A549 (cell line): ENCODE data around the gene LGR5. TPM values are rescaled to one million over a fixed set of nuclear protein-coding genes. Genes with fewer than 3 reads are reported as not detected.

Experiments
- ATAC-seq, 2 experiments: fragments of 200-7000 bp in 1 of 2; fragments of >200 bp in 1 of 2; cut with Nextera tagmentation in 1 of 2; cut with Tn5 transposase in 1 of 2; 3 replicates each; pipeline versions ENCODE4 v1.8.0 to v1.9.1; 2018 to 2020; ENCODE audit warnings: mild to moderate bottlenecking in 1 of 2, moderate library complexity in 1 of 2
- CTCF ChIA-PET: fragments of 300-600 bp; sonication (Branson Sonifier 250); formaldehyde crosslinking; extraction: SDS; loops from one replicate; lab custom pipeline; 2021; ENCODE audit warnings: antibody characterized with exemption, inconsistent platforms; lab: Yijun Ruan, JAX
- POLR2A ChIA-PET: fragments of 350-600 bp; formaldehyde crosslinking; extraction: SDS; loops from one replicate; lab custom pipeline; 2021; ENCODE audit warnings: antibody characterized with exemption, inconsistent platforms; lab: Yijun Ruan, JAX
- DNase-seq, 2 experiments: peaks; one replicate each; pipeline versions ENCODE4 v3.0.0 to v3.0.0-alpha.2; 2011 to 2016; ENCODE audit warnings: low read depth in 1 of 2, low spot score in 1 of 2
- FAIRE-seq: peaks from 2 replicates; lab custom pipeline; 2011; peaks lifted over from hg19 to GRCh38; lab: Jason Lieb, UNC
- H3K27ac ChIP-seq, 2 experiments: fragments of >200 bp; sonication (Bioruptor Twin); formaldehyde crosslinking; 3 replicates each; pipeline ENCODE4 v1.5.1; 2016 to 2017
- H3K4me1 ChIP-seq: fragments of >200 bp; sonication (Bioruptor Twin); formaldehyde crosslinking; 3 replicates; pipeline ENCODE4 v1.6.1; 2016
- H3K4me2 ChIP-seq: fragments of >200 bp; sonication (Bioruptor Twin); formaldehyde crosslinking; 3 replicates; pipeline ENCODE4 v1.6.1; 2016
- H3K4me3 ChIP-seq: fragments of >200 bp; sonication (Bioruptor Twin); formaldehyde crosslinking; 3 replicates; pipeline ENCODE4 v1.5.1; 2016
- H3K9me3 ChIP-seq: fragments of >200 bp; sonication (Bioruptor Twin); formaldehyde crosslinking; 3 replicates; pipeline ENCODE4 v1.6.1; 2016
- CBX2 ChIP-seq: fragments of 200-600 bp; sonication (generic); IDR thresholded peaks from 2 replicates; pipeline ENCODE4 v1.6.1; 2016; ENCODE audit warnings: low read depth, mild to moderate bottlenecking, borderline replicate concordance
- CHD2 ChIP-seq: fragments of 150-350 bp; IDR thresholded peaks from 2 replicates; pipeline ENCODE4 v1.6.1; 2014; ENCODE audit warnings: low read length; ENCODE audit not compliant: partially characterized antibody
- CHD4 ChIP-seq: fragments of 200-600 bp; sonication (generic); IDR thresholded peaks from 2 replicates; pipeline ENCODE4 v1.6.1; 2016; ENCODE audit warnings: antibody characterized with exemption, mild to moderate bottlenecking, borderline replicate concordance
- CTCF ChIP-seq: fragments of >200 bp; sonication (Bioruptor Twin); formaldehyde crosslinking; IDR thresholded peaks from 3 replicates; pipeline ENCODE4 v1.5.1; 2016
- EHF ChIP-seq: fragments of 250-450 bp; sonication (Bioruptor Pico); IDR thresholded peaks from 2 replicates; pipeline ENCODE4 v1.5.0; 2020; ENCODE audit warnings: mild to moderate bottlenecking
- EHMT2 ChIP-seq: fragments of 200-600 bp; sonication (generic); IDR thresholded peaks from 2 replicates; pipeline ENCODE4 v1.6.1; 2016; ENCODE audit warnings: antibody characterized with exemption, low read depth, mild to moderate bottlenecking, moderate library complexity
- ESRRA ChIP-seq: fragments of 150-350 bp; IDR thresholded peaks from 2 replicates; pipeline ENCODE4 v1.6.1; 2014; ENCODE audit warnings: mild to moderate bottlenecking, low read length, borderline replicate concordance
- FOSL2 ChIP-seq, 2 experiments: fragments of 450-650 bp in 1 of 2; fragments of >200 bp in 1 of 2; sonication (Bioruptor Twin) in 1 of 2; formaldehyde crosslinking; IDR thresholded peaks; 2 replicates each; pipeline versions ENCODE4 v1.5.0 to v1.6.1; 2016 to 2020; ENCODE audit warnings: mild to moderate bottlenecking in 1 of 2, moderate library complexity in 1 of 2
- GATA3 ChIP-seq: IDR thresholded peaks from 2 replicates; pipeline ENCODE4 v1.6.1; 2012; ENCODE audit warnings: borderline replicate concordance
- HEYL ChIP-seq: fragments of 250-450 bp; sonication (Bioruptor Pico); IDR thresholded peaks from 2 replicates; pipeline ENCODE4 v1.8.0; 2021; ENCODE audit warnings: mild to moderate bottlenecking, moderate library complexity
- HOXA7 ChIP-seq: fragments of 250-450 bp; sonication (Bioruptor Pico); IDR thresholded peaks from 2 replicates; pipeline ENCODE4 v1.5.0; 2020; ENCODE audit warnings: mild to moderate bottlenecking, moderate library complexity
- JUNB ChIP-seq: fragments of >200 bp; sonication (Bioruptor Twin); formaldehyde crosslinking; IDR thresholded peaks from 2 replicates; pipeline ENCODE4 v1.6.1; 2016
- KDM1A ChIP-seq: fragments of 200-600 bp; sonication (generic); IDR thresholded peaks from 2 replicates; pipeline ENCODE4 v1.6.1; 2016; ENCODE audit warnings: low read depth, mild to moderate bottlenecking
- KDM5A ChIP-seq: fragments of 200-600 bp; sonication (generic); IDR thresholded peaks from 2 replicates; pipeline ENCODE4 v1.6.1; 2016; ENCODE audit warnings: antibody characterized with exemption, mild to moderate bottlenecking
- MAFK ChIP-seq: fragments of 450-650 bp; IDR thresholded peaks from 2 replicates; pipeline ENCODE4 v1.6.1; 2014; ENCODE audit not compliant: partially characterized antibody
- MYC ChIP-seq: IDR thresholded peaks from 2 replicates; pipeline ENCODE4 v1.6.1; 2012; ENCODE audit warnings: mild to moderate bottlenecking, inconsistent platforms, low read length, improper control_type of control experiment, borderline replicate concordance
- NPAS2 ChIP-seq: fragments of 250-450 bp; sonication (Bioruptor Pico); IDR thresholded peaks from 2 replicates; pipeline ENCODE4 v1.8.0; 2022; ENCODE audit warnings: mild to moderate bottlenecking, moderate library complexity, borderline replicate concordance
- NR3C1 ChIP-seq: fragments of >200 bp; sonication (Bioruptor Twin); formaldehyde crosslinking; IDR thresholded peaks from 3 replicates; pipeline ENCODE4 v1.6.1; 2017
- PHF8 ChIP-seq: fragments of 200-600 bp; sonication (generic); IDR thresholded peaks from 2 replicates; pipeline ENCODE4 v1.6.1; 2016; ENCODE audit warnings: low read depth, mild to moderate bottlenecking, antibody characterized with exemption, moderate library complexity, borderline replicate concordance
- POLR2A ChIP-seq: IDR thresholded peaks from 2 replicates; pipeline ENCODE4 v1.6.1; 2012; ENCODE audit warnings: mild to moderate bottlenecking, low read length
- POLR2AphosphoS2 ChIP-seq: conservative IDR thresholded peaks from 2 replicates; pipeline ENCODE4 v1.6.1; 2012; ENCODE audit warnings: low read length, improper control_type of control experiment, inconsistent platforms
- RAD21 ChIP-seq, 2 experiments: fragments of >200 bp in 1 of 2; sonication (Bioruptor Twin) in 1 of 2; formaldehyde crosslinking in 1 of 2; IDR thresholded peaks in 1 of 2; conservative IDR thresholded peaks in 1 of 2; 2 replicates in 1 of 2; 3 replicates in 1 of 2; pipeline ENCODE4 v1.6.1; 2012 to 2018; ENCODE audit warnings: inconsistent platforms in 1 of 2
- RARB ChIP-seq: fragments of 250-450 bp; sonication (Bioruptor Pico); IDR thresholded peaks from 2 replicates; pipeline ENCODE4 v1.8.0; 2021; ENCODE audit warnings: mild to moderate bottlenecking, moderate library complexity
- REST ChIP-seq: fragments of 200-600 bp; sonication (generic); IDR thresholded peaks from 2 replicates; pipeline ENCODE4 v1.6.1; 2016; ENCODE audit warnings: antibody characterized with exemption, mild to moderate bottlenecking, moderate library complexity
- SREBF2 ChIP-seq: fragments of 450-650 bp; IDR thresholded peaks from 2 replicates; pipeline ENCODE4 v1.6.1; 2014; ENCODE audit warnings: mild to moderate bottlenecking, moderate library complexity
- ZC3H11A ChIP-seq: fragments of 450-650 bp; IDR thresholded peaks from 2 replicates; pipeline ENCODE4 v1.6.1; 2014; ENCODE audit warnings: antibody characterized with exemption, mild to moderate bottlenecking
- ZSCAN20 ChIP-seq: fragments of 250-450 bp; sonication (Bioruptor Pico); IDR thresholded peaks from 2 replicates; pipeline ENCODE4 v1.8.0; 2022; ENCODE audit warnings: mild to moderate bottlenecking, moderate library complexity
- WGBS: methylation state at CpG from one replicate; pipeline ENCODE4 v1.1.6; 2017; ENCODE audit errors: missing lambda C conversion rate; 5-methylcytosine and 5-hydroxymethylcytosine counted together
- polyA plus RNA-seq, 4 experiments: library from polyadenylated mRNA; depleted of rRNA in 3 of 4; stranded (reverse); fragments of >200 nt; fragmentation: RNase III in 1 of 4; extraction: RNeasy Plus Mini Kit Qiagen cat#74134 plus additional on column Dnase treatment in 1 of 4; gene quantifications; 2 replicates in 3 of 4; 3 replicates in 1 of 4; pipeline ENCODE4 v1.2.3, GENCODE V29; 2011 to 2017
- TF ChIP-seq, protein P1 (sequence below): IDR thresholded peaks from 2 replicates; pipeline ENCODE4 v1.6.1; 2012
- TF ChIP-seq, protein P2 (sequence below): fragments of 450-650 bp; IDR thresholded peaks from 2 replicates; pipeline ENCODE4 v1.6.1; 2014; ENCODE audit warnings: antibody characterized with exemption

The LGR5 gene
- polyA plus RNA-seq, 2 of the 4 experiments (the other 2 are of a cell fraction) = not detected

GRCh38 chr12:71476513-71476912 lies 36.9 kb downstream of the LGR5 start (continued):
- TF ChIP-seq, protein P1, sequence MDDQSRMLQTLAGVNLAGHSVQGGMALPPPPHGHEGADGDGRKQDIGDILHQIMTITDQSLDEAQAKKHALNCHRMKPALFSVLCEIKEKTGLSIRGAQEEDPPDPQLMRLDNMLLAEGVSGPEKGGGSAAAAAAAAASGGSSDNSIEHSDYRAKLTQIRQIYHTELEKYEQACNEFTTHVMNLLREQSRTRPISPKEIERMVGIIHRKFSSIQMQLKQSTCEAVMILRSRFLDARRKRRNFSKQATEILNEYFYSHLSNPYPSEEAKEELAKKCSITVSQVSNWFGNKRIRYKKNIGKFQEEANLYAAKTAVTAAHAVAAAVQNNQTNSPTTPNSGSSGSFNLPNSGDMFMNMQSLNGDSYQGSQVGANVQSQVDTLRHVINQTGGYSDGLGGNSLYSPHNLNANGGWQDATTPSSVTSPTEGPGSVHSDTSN = no peak
- TF ChIP-seq CBX2 = no peak
- TF ChIP-seq ESRRA = no peak
- TF ChIP-seq KDM1A = no peak
- TF ChIP-seq FOSL2 (IDR thresholded peaks at IDR 0.05) = no peak
- no peak; the same call in 1 of the 2 replicates for TF ChIP-seq FOSL2 (CRISPR knock-in tag; IDR thresholded peaks at IDR 0.05)
- TF ChIP-seq RARB (CRISPR knock-in tag) = no peak

- DNase-seq = no peak
- no peak for FAIRE-seq
- POLR2A ChIA-PET = no interaction called here
- whole genome bisulfite sequencing = 88% methylated on average over 2 of the region's 2 CpGs
- CTCF ChIA-PET = interaction anchor here (0.6 to 1.0 kb wide), 2 partner anchors 62 to 270 kb away, joined by 3 read pairs; no protein-coding TSS in a partner anchor
- no peaks in the 10 kb centered on the region for H3K4me1 ChIP-seq
- no peak overlapping the region for H3K4me2 ChIP-seq
- no peak for ATAC-seq
- TF ChIP-seq GATA3 (no peak), SREBF2 (no peak), JUNB (no peak), ZC3H11A (no peak), MAFK (no peak), NPAS2 (CRISPR knock-in tag) (no peak), POLR2A (no peak), HOXA7 (CRISPR knock-in tag) (no peak), RAD21 (conservative IDR thresholded peaks at IDR 0.05 in 1 of 2, IDR thresholded peaks at IDR 0.05 in 1 of 2) (no peak), PHF8 (no peak), NR3C1 (no peak), EHF (CRISPR knock-in tag) (no peak), EHMT2 (no peak), KDM1A (no peak), KDM5A (no peak), REST (no peak)
- TF ChIP-seq, protein P1 = no peak
- no peaks in the 10 kb centered on the region for H3K9me3 ChIP-seq
- no peak overlapping the region for H3K27ac ChIP-seq
- H3K4me3 ChIP-seq = no peak overlapping the region
These were observed 38.0 kb downstream of the LGR5 start for GRCh38 chr12:71477609-71478008.

GRCh38 chr12:71478270-71478669 lies 38.7 kb downstream of the LGR5 start:
- ChIA-PET CTCF (interaction anchor here (0.6 kb wide), 1 partner anchor 269 kb away, joined by 3 read pairs; no protein-coding TSS in a partner anchor), POLR2A (no interaction called here)
- DNase-seq = no peak
- Histone ChIP-seq H3K4me3 (no peak overlapping the region), H3K9me3 (no peaks in the 10 kb centered on the region), H3K4me1 (no peaks in the 10 kb centered on the region), H3K27ac (no peak overlapping the region), H3K4me2 (no peak overlapping the region)
- no peak for FAIRE-seq
- 2% methylated on average over 1 of the region's 1 CpG for WGBS
- ATAC-seq = no peak
- no peak for TF ChIP-seq MYC
- TF ChIP-seq, protein P2, sequence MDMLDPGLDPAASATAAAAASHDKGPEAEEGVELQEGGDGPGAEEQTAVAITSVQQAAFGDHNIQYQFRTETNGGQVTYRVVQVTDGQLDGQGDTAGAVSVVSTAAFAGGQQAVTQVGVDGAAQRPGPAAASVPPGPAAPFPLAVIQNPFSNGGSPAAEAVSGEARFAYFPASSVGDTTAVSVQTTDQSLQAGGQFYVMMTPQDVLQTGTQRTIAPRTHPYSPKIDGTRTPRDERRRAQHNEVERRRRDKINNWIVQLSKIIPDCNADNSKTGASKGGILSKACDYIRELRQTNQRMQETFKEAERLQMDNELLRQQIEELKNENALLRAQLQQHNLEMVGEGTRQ = no peak
- TF ChIP-seq CTCF = no peak
- no peak for TF ChIP-seq ZSCAN20
- no peak for TF ChIP-seq RARB (CRISPR knock-in tag)
- no peak for TF ChIP-seq CHD4
- TF ChIP-seq POLR2AphosphoS2 = no peak
- no peak for TF ChIP-seq HEYL (CRISPR knock-in tag)
- TF ChIP-seq KDM5A = no peak
- TF ChIP-seq ESRRA = no peak
- TF ChIP-seq CHD2 = no peak
